ENCODE measurements around the gene FAH.

Gene FAH

DNA sequence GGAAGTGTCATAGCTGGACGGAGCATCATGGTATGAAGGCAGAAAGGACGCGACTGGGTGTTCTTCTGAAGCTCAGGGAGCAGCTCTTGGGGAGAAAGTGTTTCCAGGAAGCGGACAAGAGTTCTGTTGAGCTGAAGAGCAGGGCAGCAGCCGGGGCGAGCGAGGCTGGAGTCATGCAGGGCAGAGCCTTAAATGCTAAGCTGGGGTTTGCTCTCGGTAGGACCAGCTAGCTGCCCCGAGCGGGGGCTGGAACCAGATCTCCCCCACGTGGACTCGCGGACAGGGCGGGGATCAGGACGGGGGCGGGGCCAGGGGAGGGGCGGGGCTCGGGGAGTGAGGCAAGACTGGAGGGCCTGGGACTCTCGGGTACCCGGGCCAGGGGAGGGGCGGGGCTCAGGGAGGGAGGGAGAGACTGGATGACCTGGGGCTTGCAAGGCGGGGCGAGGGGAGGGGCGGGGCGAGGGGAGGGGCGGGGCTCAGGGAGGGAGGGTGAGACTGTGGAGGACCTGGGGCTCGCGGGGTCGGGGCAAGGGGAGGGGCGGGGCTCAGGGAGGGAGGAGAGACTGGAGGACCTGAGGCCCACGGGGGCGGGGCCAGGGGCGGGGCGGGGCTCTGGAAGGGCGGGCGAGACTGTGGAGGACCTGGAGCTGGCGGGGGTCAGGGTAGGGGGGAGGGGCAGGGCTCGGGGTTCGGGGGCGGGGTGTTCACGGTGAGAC, 461 bp upstream of the FAH start:
- DNase-seq: peak; percentile 93 to 95

DNA sequence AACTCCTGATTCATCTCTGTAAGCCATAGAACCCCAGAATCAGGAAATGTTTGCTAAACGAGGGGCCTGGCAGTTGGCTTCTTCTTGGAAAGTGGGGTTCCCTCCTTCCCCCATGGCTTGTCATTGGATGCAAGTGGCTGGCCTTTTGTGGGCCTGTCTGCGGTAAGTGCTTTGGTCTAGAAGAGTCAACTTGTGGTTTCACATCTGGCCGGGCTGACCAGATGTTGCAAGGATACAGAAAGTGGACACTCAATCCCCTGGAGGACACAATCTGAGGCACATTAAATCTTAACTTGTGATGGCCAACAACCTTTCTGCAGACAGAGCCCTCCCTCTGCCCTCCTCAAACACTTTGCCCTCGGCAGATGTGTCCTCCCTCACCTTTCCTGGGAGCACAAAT, 1.1 kb downstream of the FAH start:
- DNase-seq: no peak

DNA sequence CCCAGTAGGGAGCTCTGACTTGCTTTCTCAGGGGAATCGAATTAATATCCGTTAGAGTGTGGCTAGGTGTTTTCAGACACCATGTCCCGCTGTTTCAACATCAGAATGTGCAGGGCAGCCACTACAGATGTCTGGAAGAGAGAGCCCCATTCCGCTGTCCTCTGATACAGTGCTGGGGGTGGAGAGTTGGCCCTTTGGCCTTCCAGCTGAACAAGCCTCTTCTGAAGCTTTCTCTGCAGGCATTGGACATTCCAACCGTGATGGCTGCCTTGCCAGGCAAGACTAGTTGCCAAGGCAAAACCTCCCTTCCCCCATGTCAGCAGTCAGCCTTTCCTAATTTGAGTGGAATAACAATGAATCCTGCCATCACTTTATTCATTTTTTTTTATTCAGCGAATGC, 1.5 kb downstream of the FAH start:
- DNase-seq: no peak

DNA sequence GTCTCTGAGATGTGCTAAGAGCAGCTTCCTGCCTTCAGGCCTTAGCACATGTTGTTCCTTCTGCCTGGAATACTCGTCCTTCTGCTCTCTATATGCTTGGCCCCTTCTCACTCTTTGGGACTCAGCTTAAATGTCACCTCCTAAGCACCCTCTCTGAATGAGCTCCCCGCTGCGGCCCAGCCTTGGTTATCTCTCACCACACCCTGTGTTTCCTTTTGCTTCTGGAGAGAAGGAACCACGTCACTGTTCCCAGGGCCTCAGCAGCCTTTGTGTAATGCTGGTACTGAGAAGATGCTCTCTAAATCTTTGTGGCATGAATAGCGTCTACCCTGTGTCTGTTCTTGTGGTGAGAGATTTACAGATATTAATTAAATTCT, 2.2 kb downstream of the FAH start:
- DNase-seq: no peak

DNA sequence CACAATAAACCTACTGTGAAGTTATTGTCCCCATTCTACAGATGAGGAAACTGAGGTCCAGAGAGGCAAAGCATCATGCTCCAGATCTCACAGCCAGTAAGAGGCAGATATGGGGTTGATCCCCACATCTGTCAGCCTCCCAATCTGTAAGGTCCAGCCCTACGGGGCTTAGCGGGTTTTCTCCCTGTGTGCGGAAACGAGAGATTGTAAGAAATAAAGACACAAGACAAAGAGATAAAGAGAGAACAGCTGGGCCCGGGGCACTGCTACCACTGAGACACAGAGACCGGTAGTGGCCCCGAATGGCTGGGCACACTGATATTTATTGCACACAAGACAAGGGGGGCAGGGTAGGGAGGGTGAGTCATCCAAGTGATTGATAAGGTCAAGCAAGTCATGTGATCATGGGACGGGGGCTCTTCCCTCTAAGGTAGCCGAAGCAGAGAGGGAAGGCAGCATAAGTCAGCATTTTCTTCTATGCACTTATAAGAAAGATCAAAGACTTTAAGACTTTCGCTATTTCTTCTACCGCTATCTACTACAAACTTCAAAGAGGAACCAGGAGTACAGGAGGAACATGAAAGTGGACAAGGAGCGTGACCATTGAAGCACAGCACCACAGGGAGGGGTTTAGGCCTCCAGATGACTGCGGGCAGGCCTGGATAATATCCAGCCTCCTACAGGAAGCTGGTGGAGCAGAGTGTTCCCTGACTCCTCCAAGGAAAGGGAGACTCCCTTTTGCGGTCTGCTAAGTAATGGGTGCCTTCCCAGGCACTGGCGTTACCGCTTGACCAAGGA, 2.8 kb downstream of the FAH start:
- DNase-seq: peak in 1 of 2 donors; percentile 10

DNA sequence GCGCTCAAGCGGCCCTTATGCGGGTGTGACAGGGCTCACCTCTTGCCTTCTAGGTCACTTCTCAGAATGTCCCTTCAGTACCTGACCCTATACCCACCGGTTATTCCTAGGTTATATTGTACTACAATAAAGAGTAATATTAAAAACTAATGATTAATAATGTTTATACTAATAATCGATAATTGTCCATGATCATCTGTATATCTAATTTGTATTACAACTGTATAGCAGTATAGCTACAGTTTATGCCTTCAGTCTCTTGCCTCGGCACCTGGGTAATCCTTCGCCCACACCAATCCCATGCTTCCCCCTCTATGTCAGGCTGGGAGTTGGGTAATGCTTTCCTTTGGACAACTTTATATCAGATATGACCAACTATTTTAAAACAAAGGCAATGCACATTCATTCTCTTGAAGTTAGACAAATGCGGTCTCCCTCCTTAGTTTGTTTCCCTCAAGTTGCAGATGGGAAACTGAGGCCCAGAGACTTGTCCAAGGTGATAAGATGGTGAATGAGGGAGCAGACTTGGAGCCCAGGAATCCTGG, 3.4 kb downstream of the FAH start:
- DNase-seq: no peak

DNA sequence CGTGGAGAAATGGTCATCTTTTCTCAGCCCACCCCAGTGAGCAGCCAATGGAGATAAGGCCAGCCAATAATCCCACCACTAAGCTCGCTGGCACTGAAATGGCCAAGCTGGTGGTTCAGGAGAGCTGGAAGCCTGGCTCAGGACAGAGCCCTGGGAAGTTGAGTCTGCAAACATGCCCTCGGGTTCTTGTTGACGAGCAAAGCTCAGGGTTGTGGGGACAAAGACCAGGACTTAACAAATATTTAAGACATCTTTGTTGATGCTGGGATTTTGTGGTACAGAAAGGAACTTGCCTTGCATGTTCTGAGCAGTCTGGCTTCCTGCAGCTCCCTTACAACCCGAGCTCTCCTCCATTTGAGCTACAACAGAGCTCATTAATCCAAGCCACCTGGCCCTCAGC, 4.4 kb downstream of the FAH start:
- DNase-seq: no peak

DNA sequence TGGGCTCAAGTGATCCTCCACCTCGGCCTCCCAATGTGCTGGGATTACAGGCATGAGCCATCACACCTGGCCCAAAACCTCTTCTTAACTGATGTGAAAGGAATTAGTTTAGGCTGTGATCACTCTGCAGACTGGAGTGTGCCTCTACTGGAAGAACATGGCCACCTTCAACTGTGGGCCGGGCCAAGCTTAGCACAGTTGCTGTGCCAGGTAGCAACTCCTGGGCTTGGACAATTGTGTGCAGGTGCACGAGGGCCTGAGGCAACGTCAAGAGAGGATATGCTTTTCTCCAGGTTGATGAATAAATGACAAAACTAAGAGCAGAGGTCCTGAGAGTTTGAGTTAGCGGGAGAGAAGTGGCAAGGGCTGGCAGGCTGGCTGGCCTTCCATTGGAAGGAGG, 6.5 kb downstream of the FAH start:
- no peak for DNase-seq

DNA sequence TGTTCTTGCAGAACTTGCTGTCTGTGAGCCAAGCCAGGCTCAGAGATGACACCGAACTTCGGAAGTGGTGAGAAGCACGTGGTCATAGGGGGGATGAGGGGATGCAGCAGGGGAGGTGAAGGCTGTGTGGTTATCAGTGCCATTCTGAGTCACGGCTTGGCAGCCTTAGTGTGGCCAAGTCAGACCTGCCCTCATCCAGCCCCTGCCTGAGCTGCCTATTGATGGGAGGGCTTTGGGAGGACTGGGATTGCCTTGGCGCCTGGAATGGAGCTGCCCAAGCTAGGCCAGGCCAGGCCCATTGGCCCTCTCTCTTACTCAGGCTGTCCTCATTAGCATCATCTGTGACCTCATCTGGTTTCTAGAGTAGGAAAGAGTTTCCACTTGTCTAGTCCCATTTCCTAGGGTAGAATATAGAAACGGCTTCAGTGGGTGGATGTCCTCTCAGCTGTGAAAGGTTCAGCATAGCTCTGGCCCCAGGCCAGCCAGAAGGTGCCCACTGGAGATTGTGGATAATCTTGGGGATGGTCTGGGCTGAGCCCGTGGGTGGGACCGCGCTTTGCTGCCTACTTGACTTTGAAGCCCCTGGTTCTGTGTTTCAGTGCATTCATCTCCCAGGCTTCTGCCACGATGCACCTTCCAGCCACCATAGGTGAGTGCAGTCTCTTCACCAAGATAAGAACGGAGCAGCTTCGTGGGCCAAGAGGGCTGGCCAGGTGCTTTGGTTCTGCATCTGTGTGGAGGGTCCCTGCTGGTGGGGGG, 7.2 kb downstream of the FAH start:
- peak in 1 of 2 donors; percentile 19 for DNase-seq

DNA sequence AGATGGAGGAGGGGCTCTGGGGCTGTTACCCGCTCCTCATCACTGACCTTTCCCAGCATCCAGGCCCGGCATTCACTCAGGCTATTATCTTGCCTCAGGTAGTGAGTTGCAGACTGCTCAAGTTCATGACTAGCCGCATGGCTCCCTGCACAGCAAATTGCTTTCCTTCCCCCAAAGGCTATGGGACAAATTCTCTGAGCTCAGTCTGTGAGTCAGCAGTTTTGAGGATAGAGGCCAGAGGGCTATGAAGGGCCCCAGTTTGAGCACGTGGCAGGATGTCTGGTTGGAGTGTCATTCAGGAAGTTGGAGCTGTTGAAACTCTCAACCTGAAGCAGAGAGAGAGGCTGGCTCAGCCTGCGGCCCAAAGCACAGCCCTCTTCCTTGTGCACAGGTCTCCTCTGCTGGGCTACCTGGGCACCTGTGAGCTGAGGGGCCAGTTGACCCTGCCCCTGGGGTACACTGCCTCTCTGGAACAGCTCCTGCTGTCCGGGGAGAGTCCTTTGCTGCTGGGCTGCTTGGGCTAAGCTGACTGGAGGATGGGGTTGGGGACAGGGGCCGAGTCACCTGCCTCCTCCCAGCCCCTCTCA, 7.9 kb downstream of the FAH start:
- DNase-seq: peak; percentile 39 to 71

DNA sequence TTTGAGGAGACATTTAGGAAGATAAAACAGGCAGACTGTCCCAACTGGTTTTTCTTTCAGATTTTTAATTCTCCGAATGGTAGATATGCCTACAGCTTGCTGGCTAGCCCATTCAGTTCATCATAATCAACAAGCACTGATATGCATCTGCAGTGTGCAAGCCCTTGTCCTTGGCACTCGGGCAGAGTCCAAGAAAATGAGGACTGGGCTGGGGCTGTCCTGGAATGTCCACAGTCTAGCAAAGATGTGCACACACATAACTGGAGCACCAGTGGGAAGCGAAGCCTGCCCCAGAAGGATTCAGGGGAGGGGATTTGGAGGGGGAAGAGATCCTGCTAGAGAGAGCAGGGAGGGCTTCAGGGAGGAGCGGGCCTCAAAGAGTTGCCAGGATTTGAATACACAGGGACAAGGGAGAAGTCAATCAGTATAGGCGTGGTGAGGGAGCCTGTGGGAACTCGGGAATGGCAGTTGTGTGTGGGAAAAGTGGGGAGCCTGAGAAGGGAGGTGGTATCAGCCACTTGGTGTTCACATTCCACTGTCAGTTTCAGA, 8.7 kb downstream of the FAH start:
- DNase-seq: no peak

DNA sequence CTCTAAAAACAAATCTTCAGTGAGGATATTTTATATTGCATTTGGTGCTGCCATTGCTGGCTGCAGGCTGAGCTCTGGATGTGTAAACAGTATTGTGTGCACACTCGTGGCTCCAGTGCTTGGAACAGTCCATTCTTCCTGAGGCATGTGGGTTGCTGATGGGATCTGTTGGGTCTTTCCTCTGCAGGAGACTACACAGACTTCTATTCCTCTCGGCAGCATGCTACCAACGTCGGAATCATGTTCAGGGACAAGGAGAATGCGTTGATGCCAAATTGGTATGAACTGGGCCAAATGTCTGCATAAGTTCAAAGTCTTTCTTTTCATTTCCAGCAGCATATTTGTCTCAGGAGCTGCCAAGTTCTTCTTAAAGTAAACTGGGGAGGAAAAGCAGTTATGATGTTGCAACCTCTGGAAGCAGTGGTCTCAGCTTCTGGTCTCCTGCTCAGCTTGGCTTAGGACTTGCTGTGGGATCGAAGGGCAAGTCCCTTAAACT, 9.3 kb downstream of the FAH start:
- no peak for DNase-seq

DNA sequence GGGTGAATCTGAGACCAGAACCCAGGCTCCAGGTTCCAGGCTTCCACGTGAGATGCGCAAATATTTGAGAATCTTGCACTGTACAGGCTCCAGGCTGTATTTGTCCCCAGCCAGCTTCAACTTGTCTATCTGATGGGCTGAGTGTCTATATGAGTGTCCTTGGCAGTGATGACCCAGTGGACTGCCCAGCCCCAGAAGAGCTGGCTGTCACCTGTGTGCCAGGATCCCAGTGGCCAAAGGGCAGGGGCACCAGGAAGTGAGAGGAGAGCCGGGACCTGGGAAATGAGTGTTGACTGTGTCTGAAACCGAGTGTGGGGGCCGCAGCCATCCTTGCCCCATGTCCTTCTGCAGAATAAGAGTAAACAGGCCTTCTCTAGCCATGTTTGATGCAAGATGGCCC, 10.4 kb downstream of the FAH start:
- no peak for DNase-seq

DNA sequence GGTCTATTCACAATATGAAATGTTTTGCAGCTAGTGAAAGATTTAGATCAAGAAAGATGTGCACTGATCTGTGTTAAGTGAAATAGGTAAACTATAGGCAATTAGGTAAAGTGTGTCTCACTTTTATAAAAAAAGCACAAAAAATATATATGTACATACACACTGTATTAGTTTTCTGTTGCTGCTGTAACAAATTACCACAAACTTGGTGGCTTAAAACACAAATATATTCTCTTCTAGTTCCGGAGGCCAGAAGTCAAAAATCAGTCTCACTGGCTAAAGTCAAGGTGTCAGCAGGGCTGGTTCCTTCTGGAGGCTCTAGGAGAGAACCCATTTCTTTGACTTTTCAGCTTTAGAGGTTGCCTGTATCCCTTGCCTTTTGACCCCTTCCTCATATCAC, 11.1 kb downstream of the FAH start:
- DNase-seq: no peak

DNA sequence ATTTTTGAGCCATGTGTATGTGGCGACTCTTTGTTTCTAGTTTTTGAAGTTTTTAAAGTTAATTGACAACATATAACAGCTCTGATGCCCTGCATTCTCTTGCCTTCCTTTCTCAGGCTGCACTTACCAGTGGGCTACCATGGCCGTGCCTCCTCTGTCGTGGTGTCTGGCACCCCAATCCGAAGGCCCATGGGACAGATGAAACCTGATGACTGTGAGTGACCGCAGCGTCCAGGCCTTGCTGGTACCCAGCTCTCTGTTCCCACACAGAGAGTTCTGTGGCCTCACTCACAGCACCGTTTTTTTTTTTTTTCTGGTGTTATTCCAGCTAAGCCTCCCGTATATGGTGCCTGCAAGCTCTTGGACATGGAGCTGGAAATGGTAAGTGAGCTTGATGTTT, 15.1 kb downstream of the FAH start:
- DNase-seq: no peak

DNA sequence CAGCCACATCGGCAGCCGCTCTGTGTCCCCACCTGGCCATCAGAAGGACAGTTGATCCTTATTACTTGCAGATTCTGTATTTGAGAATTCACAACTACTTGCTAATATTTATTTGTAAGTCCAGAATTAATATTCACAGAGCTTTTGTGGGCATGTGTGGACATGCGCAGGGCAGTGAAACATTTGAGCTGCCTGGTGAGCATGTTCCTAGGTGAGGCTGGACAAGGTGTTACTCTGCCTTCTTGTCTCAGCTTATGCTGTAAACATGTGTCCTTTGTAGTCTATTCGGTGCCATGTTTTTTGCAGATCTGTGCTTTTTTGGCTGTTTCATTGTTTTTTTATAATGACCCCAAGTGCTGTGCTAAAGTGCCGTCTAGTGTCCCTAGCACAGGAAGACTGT, 15.6 kb downstream of the FAH start:
- no peak for DNase-seq

DNA sequence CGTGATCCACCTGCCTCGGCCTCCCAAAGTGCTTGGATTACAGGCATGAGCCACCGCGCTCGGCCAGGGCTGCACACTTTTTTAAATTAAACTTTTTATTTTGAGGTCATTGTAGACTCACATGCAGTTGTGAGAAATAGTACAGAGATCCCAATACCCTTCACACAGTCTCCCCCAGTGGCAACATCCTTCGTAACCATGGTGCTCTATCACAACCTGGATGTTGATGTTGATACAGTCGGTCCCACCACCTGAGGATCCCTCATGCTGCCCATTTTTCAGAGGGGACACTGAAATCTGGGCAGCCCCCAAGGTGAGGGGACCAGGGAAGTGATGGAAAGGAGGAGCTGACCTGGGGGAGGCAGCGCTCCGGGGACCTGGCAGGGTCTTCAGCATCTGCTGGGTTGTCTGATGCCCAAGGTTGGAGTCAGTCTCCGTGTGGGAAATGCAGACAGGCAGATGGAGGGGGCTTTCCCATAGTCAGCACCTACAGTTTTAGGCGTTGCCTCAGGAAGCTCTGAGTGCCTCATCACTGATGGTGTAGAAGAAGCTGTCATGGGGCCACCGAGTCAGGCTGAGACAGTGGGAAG, 17.1 kb downstream of the FAH start:
- DNase-seq: no peak

DNA sequence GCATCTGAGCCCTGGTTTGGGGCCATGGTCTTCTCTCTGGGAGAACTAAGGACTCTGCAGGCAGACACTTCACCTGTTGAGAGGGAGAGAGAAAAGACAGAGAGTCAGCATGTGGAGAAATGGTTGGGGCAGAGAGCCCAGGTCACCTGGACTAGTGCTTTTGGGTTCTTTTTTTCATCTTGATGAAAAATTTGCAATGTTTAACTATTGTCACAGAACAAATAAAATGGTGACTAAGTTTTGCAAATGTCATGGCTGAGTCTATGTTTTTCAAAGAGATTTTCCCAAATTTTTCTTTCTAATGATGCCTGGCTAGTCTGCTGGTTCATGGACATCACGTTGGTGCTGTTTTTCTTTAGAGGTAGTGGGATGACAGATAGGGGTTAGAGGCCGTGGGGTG, 17.8 kb downstream of the FAH start:
- no peak for DNase-seq

DNA sequence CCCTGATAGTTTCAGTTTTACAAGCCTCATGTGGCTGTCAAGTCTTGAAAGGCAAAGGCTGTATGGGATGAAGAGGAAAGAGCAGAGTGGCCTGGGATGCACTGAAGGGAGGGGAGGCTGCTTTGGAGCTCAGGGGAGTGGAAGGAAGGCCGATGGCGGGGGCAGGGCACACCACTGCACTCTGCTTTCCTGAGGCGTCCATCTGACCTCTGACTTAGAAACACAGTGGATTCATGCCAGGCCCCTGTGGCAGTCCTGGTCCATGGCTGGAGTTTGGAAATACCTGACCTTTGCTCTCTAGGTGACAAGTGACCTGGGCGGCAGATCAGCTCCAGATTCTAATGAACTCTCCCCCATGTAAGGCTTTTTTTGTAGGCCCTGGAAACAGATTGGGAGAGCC, 19.0 kb downstream of the FAH start:
- no peak for DNase-seq

DNA sequence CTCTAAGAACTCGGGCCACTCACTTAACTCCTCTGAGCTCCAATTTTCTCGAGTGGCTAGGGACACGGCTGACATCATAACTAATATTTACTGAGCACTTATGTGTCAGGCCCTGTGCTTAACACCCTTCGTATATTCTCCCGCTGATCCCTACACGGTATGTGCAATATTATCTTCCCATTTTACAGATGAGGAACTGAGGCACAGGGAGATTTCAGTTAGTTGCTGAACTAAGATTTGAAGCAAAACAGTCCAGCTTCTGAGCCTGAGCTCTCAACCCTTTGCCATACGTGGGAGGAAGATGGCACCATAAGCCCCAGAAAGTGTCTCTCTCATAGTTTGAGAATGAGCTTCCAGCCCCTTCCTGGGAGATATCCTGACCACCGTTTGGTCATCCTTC, 19.6 kb downstream of the FAH start:
- DNase-seq: no peak

DNA sequence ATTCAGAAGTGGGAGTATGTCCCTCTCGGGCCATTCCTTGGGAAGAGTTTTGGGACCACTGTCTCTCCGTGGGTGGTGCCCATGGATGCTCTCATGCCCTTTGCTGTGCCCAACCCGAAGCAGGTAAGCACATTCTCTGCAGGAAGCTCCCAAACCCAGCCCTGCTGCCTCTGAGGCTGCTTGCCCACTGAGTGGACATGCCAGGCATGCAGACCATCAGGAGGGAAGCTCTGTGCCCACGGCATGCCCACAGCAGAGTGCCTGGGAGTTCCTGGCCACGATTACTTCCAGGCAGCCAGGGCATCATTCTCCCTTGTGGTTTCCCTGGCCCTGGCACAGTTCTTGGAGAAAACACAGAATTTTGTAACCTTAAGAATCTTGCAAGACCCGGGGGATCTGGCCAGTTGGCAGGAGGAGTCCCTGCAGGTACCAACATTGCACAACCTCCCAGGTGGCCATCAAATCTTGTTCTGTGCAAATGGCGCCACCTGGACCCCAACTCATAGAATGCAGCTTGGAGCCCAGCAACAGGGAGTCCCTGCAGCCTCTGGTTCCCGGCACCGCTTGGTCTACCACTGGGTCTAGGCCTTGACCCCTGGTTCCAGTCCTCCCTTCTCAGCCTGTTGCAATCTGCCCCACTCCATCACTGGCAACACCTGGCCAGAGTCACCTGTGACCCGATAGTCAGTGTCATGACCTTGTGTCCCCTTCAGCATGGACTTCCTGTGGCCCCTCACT, 20.4 kb downstream of the FAH start:
- DNase-seq: peak; percentile 65 to 69
